ENCODE data around the gene ZNF580.

- TF ChIP-seq CTCF (conservative IDR thresholded peaks at IDR 0.05; ENCODE audit: low read length) (no peak), EZH2phosphoT487 (IDR thresholded peaks at IDR 0.05; ENCODE audit: borderline replicate concordance, low read depth, low read length) (no peak)
Measured at GRCh38 chr19:55619286-55619685, 21.5 kb upstream of the ZNF580 start.

Measured in OCI-LY7 (cell line).